Type B pancreatic cell (in vitro differentiated cells): ENCODE data around the gene S100Z. TPM values are rescaled to one million over a fixed set of nuclear protein-coding genes. Genes with fewer than 3 reads are reported as not detected.
"Not testable (repeated sequence)": the region's sequence is repeated elsewhere in the genome, so short reads cannot be mapped to it uniquely, and the experiment has no call there.

ENCODE experiments used
- DNase-seq: peaks from one replicate; pipeline ENCODE4 v3.0.0; 2021; ENCODE audit warnings: mixed read lengths; ENCODE audit not compliant: unreplicated experiment; ENCODE audit errors: extremely low spot score
- H3K27ac Mint-ChIP-seq: 2 replicates; pipeline ENCODE4 v1.8.0; 2021; ENCODE audit warnings: mild to moderate bottlenecking, mixed read lengths
- H3K27me3 Mint-ChIP-seq: 2 replicates; pipeline ENCODE4 v1.8.0; 2021; ENCODE audit warnings: mixed read lengths
- H3K36me3 Mint-ChIP-seq: 2 replicates; pipeline ENCODE4 v1.8.0; 2021; ENCODE audit warnings: mixed read lengths
- H3K4me1 Mint-ChIP-seq: one replicate; pipeline ENCODE4 v1.8.0; 2021; ENCODE audit warnings: mixed read lengths; ENCODE audit not compliant: unreplicated experiment
- H3K4me3 Mint-ChIP-seq: 2 replicates; pipeline ENCODE4 v1.8.0; 2021; ENCODE audit warnings: mild to moderate bottlenecking, mixed read lengths
- H3K9me3 Mint-ChIP-seq: 2 replicates; pipeline ENCODE4 v1.8.0; 2021; ENCODE audit warnings: mixed read lengths
- total RNA-seq: library from RNA; stranded (reverse); gene quantifications from 2 replicates; pipeline ENCODE4 v1.2.1, GENCODE V29; 2021; ENCODE audit warnings: low replicate concordance
- TF ChIP-seq, protein P1 (sequence below): fragments of 200-600 bp; sonication (generic); conservative IDR thresholded peaks from 2 replicates; pipeline ENCODE4 v1.5.0; 2021; ENCODE audit warnings: antibody characterized with exemption, mild to moderate bottlenecking

S100Z gene
- total RNA-seq, 1 donor from 2014 or later = 0.56 TPM

DNA sequence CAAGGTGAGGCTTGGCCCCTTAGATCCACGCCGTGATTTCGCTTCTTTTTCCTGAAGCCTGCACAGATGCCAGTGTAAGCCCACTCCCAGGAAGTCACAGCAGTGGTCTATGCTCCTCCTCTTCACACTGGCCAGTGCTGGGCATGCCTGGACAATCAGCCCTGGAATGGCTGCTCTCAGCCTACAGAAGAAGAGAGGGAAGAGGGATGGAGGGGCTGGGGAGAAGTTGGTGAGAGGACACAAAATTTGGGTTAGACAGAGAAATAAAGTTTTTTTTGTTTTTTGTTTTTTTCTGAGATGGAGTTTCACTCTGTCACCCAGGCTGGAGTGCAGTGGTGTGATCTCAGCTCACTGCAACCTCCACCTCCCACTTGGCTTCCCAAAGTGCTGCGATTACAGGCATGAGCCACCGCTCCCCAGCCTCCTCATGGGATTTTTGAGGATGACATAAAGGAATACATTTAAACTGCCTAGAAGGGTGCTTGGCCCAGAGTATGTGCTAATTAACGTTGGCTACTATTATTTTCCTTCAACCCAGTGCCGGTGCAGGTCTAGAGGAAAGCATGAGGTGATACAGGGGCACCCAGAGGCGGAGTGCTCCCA is 830 bp downstream of the S100Z start:
- Mint-ChIP-seq H3K4me1 (no peaks in the 10 kb centered on the region), H3K4me3 (no peak overlapping the region), H3K36me3 (no peaks in the 10 kb centered on the region), H3K27ac (no peak overlapping the region), H3K9me3 (no peaks in the 10 kb centered on the region), H3K27me3 (no peaks in the 10 kb centered on the region)
- DNase-seq = no peak
- TF ChIP-seq, protein P1, sequence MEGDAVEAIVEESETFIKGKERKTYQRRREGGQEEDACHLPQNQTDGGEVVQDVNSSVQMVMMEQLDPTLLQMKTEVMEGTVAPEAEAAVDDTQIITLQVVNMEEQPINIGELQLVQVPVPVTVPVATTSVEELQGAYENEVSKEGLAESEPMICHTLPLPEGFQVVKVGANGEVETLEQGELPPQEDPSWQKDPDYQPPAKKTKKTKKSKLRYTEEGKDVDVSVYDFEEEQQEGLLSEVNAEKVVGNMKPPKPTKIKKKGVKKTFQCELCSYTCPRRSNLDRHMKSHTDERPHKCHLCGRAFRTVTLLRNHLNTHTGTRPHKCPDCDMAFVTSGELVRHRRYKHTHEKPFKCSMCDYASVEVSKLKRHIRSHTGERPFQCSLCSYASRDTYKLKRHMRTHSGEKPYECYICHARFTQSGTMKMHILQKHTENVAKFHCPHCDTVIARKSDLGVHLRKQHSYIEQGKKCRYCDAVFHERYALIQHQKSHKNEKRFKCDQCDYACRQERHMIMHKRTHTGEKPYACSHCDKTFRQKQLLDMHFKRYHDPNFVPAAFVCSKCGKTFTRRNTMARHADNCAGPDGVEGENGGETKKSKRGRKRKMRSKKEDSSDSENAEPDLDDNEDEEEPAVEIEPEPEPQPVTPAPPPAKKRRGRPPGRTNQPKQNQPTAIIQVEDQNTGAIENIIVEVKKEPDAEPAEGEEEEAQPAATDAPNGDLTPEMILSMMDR = no peak

DNA sequence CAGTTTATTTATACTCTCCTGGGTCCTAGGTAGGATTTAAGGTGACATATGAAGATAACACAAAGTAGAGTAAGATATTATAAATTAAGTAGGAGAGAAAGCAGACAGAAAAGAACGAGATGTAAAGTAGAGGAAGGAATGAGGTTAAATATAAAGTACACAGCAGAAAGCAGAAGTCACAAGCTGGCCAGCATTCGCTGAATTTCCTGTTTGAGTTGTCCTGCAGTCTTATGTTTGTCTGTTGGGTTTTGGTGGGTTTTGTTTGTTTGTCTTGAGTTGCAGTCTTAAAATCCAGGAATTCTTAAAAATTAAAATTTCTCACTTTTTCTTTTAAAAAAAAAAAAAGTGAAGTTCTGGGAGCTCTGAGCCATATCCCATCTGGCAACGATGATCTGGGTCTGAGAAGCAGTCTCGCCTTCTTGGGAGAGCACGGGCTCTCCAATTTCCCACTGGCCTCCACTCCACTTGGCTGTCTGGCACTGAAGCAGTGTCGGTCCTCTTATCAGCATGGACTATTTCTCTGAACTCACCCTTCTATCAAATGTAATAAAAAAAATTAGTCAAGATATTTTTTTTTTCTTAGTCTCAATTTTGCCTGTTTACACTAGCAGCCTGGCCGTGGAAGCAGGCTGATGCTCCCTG is 2.0 kb downstream of the S100Z start:
- Mint-ChIP-seq H3K4me1 (no peaks in the 10 kb centered on the region), H3K27me3 (no peaks in the 10 kb centered on the region), H3K36me3 (no peaks in the 10 kb centered on the region), H3K27ac (no peak overlapping the region), H3K4me3 (no peak overlapping the region), H3K9me3 (no peaks in the 10 kb centered on the region)
- TF ChIP-seq, protein P1 = no peak
- DNase-seq = no peak

DNA sequence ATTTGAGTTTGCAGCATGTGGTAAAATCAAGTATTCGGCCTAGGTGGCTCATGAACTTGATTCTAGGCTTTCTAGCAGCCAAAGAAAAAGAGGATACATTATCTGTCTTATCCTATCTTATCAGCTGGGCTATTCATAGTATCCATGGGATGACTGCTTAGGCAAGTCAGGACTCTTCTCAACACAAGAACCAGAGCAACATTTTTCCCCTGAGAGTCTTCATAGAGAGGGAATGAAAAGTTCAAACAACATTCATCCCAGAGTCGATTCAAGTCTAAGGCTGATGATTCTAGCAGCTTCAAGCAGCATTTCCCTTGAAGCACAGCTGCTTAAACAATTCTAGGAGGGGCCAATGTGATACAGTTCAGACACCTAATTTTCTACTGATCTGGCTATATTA is 3.0 kb downstream of the S100Z start:
- Mint-ChIP-seq H3K27ac (no peak overlapping the region), H3K9me3 (no peaks in the 10 kb centered on the region), H3K4me3 (no peak overlapping the region), H3K36me3 (no peaks in the 10 kb centered on the region), H3K4me1 (no peaks in the 10 kb centered on the region), H3K27me3 (no peaks in the 10 kb centered on the region)
- TF ChIP-seq, protein P1 = no peak
- DNase-seq = no peak

DNA sequence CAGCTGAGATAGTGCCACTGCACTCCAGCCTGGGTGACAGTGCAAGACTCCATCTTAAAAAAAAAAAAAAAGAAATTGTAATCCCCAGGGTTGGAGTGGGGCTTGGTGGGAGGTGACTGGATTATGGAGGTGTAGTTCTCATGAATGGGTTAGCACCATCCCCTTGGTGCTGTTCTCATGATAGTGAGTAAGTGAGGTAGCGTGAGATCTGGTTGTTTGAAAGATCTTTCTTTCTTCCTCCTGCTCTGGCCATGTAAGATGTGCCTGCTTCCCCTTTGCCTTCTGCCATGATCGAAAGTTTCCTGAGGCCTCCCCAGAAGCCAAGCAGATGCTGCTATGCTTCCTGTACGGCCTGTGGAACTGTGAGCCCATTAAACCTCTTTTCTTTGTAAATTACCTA is 3.9 kb downstream of the S100Z start:
- not testable (repeated sequence) for H3K4me1 Mint-ChIP-seq, DNase-seq, H3K4me3 Mint-ChIP-seq, H3K27ac Mint-ChIP-seq, H3K36me3 Mint-ChIP-seq, H3K9me3 Mint-ChIP-seq, H3K27me3 Mint-ChIP-seq

- TF ChIP-seq, protein P1 = no peak
Measured at GRCh38 chr5:76854644-76855043, 4.8 kb downstream of the S100Z start.

DNA sequence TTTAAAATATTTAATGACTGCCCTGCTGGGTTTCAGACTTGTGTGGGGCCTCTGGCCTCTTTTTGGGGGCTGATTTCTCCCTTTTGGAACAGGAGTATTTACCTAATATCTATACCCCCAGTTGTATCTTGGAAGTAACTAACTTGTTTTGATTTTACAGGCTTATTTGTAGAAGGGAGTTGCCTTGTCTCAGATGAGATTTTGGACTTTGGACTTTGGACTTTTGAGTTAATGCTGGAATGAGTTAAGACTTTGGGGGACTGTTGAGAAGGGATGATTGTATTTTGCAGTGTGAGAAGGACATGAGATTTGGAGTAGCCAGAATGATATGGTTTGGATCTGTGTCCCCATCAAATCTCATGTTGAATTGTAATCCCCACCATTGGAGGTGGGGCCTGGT is 5.7 kb downstream of the S100Z start:
- DNase-seq, H3K4me1 Mint-ChIP-seq, H3K9me3 Mint-ChIP-seq, H3K36me3 Mint-ChIP-seq, H3K27ac Mint-ChIP-seq, H3K4me3 Mint-ChIP-seq, H3K27me3 Mint-ChIP-seq: not testable (repeated sequence)

More at GRCh38 chr5:76854644-76855043, 4.8 kb downstream of the S100Z start:
- Mint-ChIP-seq H3K4me1 (no peaks in the 10 kb centered on the region), H3K36me3 (no peaks in the 10 kb centered on the region), H3K4me3 (no peak overlapping the region), H3K9me3 (no peaks in the 10 kb centered on the region), H3K27me3 (no peaks in the 10 kb centered on the region), H3K27ac (no peak overlapping the region)
- no peak for DNase-seq
